ENCODE results near the gene CCT3.

- TF ChIP-seq CTCF (IDR thresholded peaks at IDR 0.05; ENCODE audit: borderline replicate concordance, extremely low read depth, low read length, poor library complexity, severe bottlenecking) (no peak), EZH2 (IDR thresholded peaks at IDR 0.05; ENCODE audit: borderline replicate concordance, low read depth, low read length, severe bottlenecking) (no peak)
Observed at GRCh38 chr1:156338180-156338976, at the start of gene CCT3, which contains the start of gene TSACC.

Data from DND-41 (cell line).